SK-N-SH treated with all-trans-retinoic acid at 6 μM for 48 hours (cell line): ENCODE data around the gene NPEPL1.

Source experiments
- ARNTL ChIP-seq: fragments of 450-650 bp; formaldehyde crosslinking; IDR thresholded peaks from 2 replicates; pipeline ENCODE4 v1.5.0; 2020; ENCODE audit warnings: low read depth, mild to moderate bottlenecking, moderate library complexity, borderline replicate concordance
- BACH2 ChIP-seq: fragments of 250-450 bp; sonication (Bioruptor Pico); IDR thresholded peaks from 2 replicates; pipeline ENCODE4 v1.9.0; 2021; ENCODE audit warnings: mild to moderate bottlenecking, borderline replicate concordance
- CREB5 ChIP-seq: fragments of 250-450 bp; sonication (Bioruptor Pico); IDR thresholded peaks from 2 replicates; pipeline ENCODE4 v1.5.1; 2020; ENCODE audit warnings: low read depth, mild to moderate bottlenecking, moderate library complexity
- GLIS3 ChIP-seq: fragments of 250-450 bp; sonication (Bioruptor Pico); IDR thresholded peaks from 2 replicates; pipeline ENCODE4 v1.5.0; 2020; ENCODE audit warnings: mild to moderate bottlenecking, moderate library complexity
- ISL1 ChIP-seq: fragments of 250-450 bp; sonication (Bioruptor Pico); IDR thresholded peaks from 2 replicates; pipeline ENCODE4 v2.1.2; 2022; ENCODE audit warnings: mild to moderate bottlenecking, moderate library complexity
- RARB ChIP-seq: fragments of 250-450 bp; sonication (Bioruptor Pico); IDR thresholded peaks from 2 replicates; pipeline ENCODE4 v1.8.0; 2021; ENCODE audit warnings: mild to moderate bottlenecking, moderate library complexity
- SNAI2 ChIP-seq: fragments of 250-450 bp; sonication (Bioruptor Pico); IDR thresholded peaks from 2 replicates; pipeline ENCODE4 v1.5.0; 2020; ENCODE audit warnings: mild to moderate bottlenecking, moderate library complexity
- TOX ChIP-seq: fragments of 250-450 bp; sonication (Bioruptor Pico); IDR thresholded peaks from 2 replicates; pipeline ENCODE4 v1.8.0; 2021; ENCODE audit warnings: mild to moderate bottlenecking, moderate library complexity, borderline replicate concordance
- ZC3H10 ChIP-seq: fragments of 250-450 bp; sonication (Bioruptor Pico); IDR thresholded peaks from 2 replicates; pipeline ENCODE4 v1.5.1; 2021; ENCODE audit warnings: mild to moderate bottlenecking, moderate library complexity
- ZFP30 ChIP-seq: fragments of 450-650 bp; formaldehyde crosslinking; IDR thresholded peaks from 2 replicates; pipeline ENCODE4 v1.5.0; 2022; ENCODE audit warnings: mild to moderate bottlenecking, moderate library complexity
- ZNF565 ChIP-seq: fragments of 450-650 bp; formaldehyde crosslinking; conservative IDR thresholded peaks from 2 replicates; pipeline ENCODE4 v1.5.0; 2020; ENCODE audit warnings: low read depth, mild to moderate bottlenecking, moderate library complexity
- ZNF70 ChIP-seq: fragments of 450-650 bp; formaldehyde crosslinking; IDR thresholded peaks from 2 replicates; pipeline ENCODE4 v1.5.0; 2020; ENCODE audit warnings: mild to moderate bottlenecking, moderate library complexity
- ZNF8 ChIP-seq: fragments of 450-650 bp; formaldehyde crosslinking; IDR thresholded peaks from 2 replicates; pipeline ENCODE4 v1.5.0; 2020; ENCODE audit warnings: mild to moderate bottlenecking, moderate library complexity
- TF ChIP-seq, protein P1 (sequence below): fragments of 250-450 bp; sonication (Bioruptor Pico); IDR thresholded peaks from 2 replicates; pipeline ENCODE4 v1.8.0; 2020; ENCODE audit warnings: mild to moderate bottlenecking, moderate library complexity, borderline replicate concordance

DNA sequence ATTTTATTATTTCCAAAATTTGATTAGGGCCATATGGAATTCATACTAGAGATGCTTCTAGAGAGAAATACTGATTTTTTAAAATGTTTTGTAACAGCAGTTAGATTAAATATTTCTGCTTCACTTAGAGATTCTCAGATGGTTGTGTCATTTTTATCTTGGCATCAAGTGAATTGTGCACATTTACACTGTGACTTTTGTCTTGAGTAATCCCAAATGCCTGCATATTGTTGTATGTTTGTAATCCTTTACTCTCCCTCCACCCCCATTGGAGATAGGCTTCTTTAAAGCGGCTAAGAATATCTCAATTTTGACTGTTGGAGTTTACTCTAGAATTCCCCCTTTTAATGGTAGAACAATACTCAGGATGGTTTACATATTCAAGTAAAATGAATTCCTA, 22.5 kb upstream of the NPEPL1 start:
- TF ChIP-seq ZNF8 (CRISPR knock-in tag) = no peak
- no peak for TF ChIP-seq GLIS3 (CRISPR knock-in tag)
- no peak for TF ChIP-seq BACH2 (CRISPR knock-in tag)
- no peak for TF ChIP-seq SNAI2 (CRISPR knock-in tag)
- no peak for TF ChIP-seq RARB
- TF ChIP-seq ZC3H10 = no peak
- TF ChIP-seq ZNF565 (CRISPR knock-in tag) = no peak
- no peak for TF ChIP-seq ZFP30 (CRISPR knock-in tag)
- TF ChIP-seq ISL1 (CRISPR knock-in tag) = peak; percentile 28; the same call in 1 of the 2 replicates
- no peak for TF ChIP-seq ARNTL (CRISPR knock-in tag)
- no peak for TF ChIP-seq CREB5
- TF ChIP-seq, protein P1, sequence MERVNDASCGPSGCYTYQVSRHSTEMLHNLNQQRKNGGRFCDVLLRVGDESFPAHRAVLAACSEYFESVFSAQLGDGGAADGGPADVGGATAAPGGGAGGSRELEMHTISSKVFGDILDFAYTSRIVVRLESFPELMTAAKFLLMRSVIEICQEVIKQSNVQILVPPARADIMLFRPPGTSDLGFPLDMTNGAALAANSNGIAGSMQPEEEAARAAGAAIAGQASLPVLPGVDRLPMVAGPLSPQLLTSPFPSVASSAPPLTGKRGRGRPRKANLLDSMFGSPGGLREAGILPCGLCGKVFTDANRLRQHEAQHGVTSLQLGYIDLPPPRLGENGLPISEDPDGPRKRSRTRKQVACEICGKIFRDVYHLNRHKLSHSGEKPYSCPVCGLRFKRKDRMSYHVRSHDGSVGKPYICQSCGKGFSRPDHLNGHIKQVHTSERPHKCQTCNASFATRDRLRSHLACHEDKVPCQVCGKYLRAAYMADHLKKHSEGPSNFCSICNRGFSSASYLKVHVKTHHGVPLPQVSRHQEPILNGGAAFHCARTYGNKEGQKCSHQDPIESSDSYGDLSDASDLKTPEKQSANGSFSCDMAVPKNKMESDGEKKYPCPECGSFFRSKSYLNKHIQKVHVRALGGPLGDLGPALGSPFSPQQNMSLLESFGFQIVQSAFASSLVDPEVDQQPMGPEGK (CRISPR knock-in tag) = no peak
- no peak for TF ChIP-seq TOX (CRISPR knock-in tag)
- TF ChIP-seq ZNF70 (CRISPR knock-in tag) = no peak
